KOPT-K1 (cell line): ENCODE measurements around the gene LHX5.

Experiments used
- H3K27ac ChIP-seq: fragments of 200-600 bp; sonication (generic); 2 replicates; pipeline ENCODE4 v1.5.1; 2016; ENCODE audit warnings: antibody characterized with exemption, mild to moderate bottlenecking, low read depth, low read length; ENCODE audit not compliant: poor library complexity, severe bottlenecking
- H3K36me3 ChIP-seq: fragments of 200-600 bp; sonication (generic); 2 replicates; pipeline ENCODE4 v1.5.1; 2017; ENCODE audit warnings: antibody characterized with exemption, mild to moderate bottlenecking, low read length, moderate library complexity; ENCODE audit not compliant: insufficient read depth
- H3K9me3 ChIP-seq: fragments of 200-600 bp; sonication (generic); 2 replicates; pipeline ENCODE4 v1.5.1; 2017; ENCODE audit warnings: antibody characterized with exemption, low read length, mild to moderate bottlenecking; ENCODE audit not compliant: insufficient read depth, poor library complexity, severe bottlenecking

Gene LHX5

GRCh38 chr12:113443030-113443539 lies 28.6 kb downstream of the LHX5 start:
- H3K27ac ChIP-seq, result no peak overlapping the region
- H3K9me3 ChIP-seq, result peaks cover 8% of the 10 kb centered on the region
- H3K36me3 ChIP-seq, result no peaks in the 10 kb centered on the region

- Histone ChIP-seq H3K36me3 (no peaks in the 10 kb centered on the region), H3K9me3 (peaks cover 8% of the 10 kb centered on the region), H3K27ac (no peak overlapping the region)
Measured at GRCh38 chr12:113440947-113441782, 30.5 kb downstream of the LHX5 start.

- no peak overlapping the region for H3K27ac ChIP-seq
- no peaks in the 10 kb centered on the region for H3K36me3 ChIP-seq
- H3K9me3 ChIP-seq, result peaks cover 3% of the 10 kb centered on the region
Measured at GRCh38 chr12:113440336-113440735, 31.3 kb downstream of the LHX5 start.

GRCh38 chr12:113439606-113440030 lies 32.1 kb downstream of the LHX5 start:
- Histone ChIP-seq H3K27ac (no peak overlapping the region), H3K9me3 (no peaks in the 10 kb centered on the region), H3K36me3 (no peaks in the 10 kb centered on the region)

GRCh38 chr12:113439301-113439597 lies 32.4 kb downstream of the LHX5 start:
- H3K9me3 ChIP-seq, result no peaks in the 10 kb centered on the region
- H3K27ac ChIP-seq, result no peak overlapping the region
- H3K36me3 ChIP-seq, result no peaks in the 10 kb centered on the region

GRCh38 chr12:113438523-113439300 lies 33.0 kb downstream of the LHX5 start:
- Histone ChIP-seq H3K36me3 (no peaks in the 10 kb centered on the region), H3K9me3 (no peaks in the 10 kb centered on the region), H3K27ac (no peak overlapping the region)

- H3K9me3 ChIP-seq, result no peaks in the 10 kb centered on the region
- H3K27ac ChIP-seq, result no peak overlapping the region
- H3K36me3 ChIP-seq, result no peaks in the 10 kb centered on the region
Measured at GRCh38 chr12:113437729-113438100, 34.0 kb downstream of the LHX5 start.

GRCh38 chr12:113436993-113437728 lies 34.5 kb downstream of the LHX5 start:
- H3K36me3 ChIP-seq, result no peaks in the 10 kb centered on the region
- H3K9me3 ChIP-seq, result no peaks in the 10 kb centered on the region
- no peak overlapping the region for H3K27ac ChIP-seq

- no peak overlapping the region for H3K27ac ChIP-seq
- no peaks in the 10 kb centered on the region for H3K36me3 ChIP-seq
- no peaks in the 10 kb centered on the region for H3K9me3 ChIP-seq
Measured at GRCh38 chr12:113436586-113436985, 35.1 kb downstream of the LHX5 start.

GRCh38 chr12:113435367-113435766 lies 36.3 kb downstream of the LHX5 start:
- H3K9me3 ChIP-seq, result no peaks in the 10 kb centered on the region
- H3K36me3 ChIP-seq, result no peaks in the 10 kb centered on the region
- H3K27ac ChIP-seq, result no peak overlapping the region

GRCh38 chr12:113432986-113433385 lies 38.7 kb downstream of the LHX5 start:
- no peaks in the 10 kb centered on the region for H3K36me3 ChIP-seq
- H3K27ac ChIP-seq, result no peak overlapping the region
- no peaks in the 10 kb centered on the region for H3K9me3 ChIP-seq

GRCh38 chr12:113428482-113428881 lies 43.2 kb downstream of the LHX5 start:
- H3K9me3 ChIP-seq, result no peaks in the 10 kb centered on the region
- H3K36me3 ChIP-seq, result no peaks in the 10 kb centered on the region
- no peak overlapping the region for H3K27ac ChIP-seq

GRCh38 chr12:113427882-113428281 lies 43.8 kb downstream of the LHX5 start:
- Histone ChIP-seq H3K27ac (no peak overlapping the region), H3K9me3 (no peaks in the 10 kb centered on the region), H3K36me3 (no peaks in the 10 kb centered on the region)

GRCh38 chr12:113425960-113426453 lies 45.7 kb downstream of the LHX5 start:
- Histone ChIP-seq H3K36me3 (no peaks in the 10 kb centered on the region), H3K27ac (no peak overlapping the region), H3K9me3 (no peaks in the 10 kb centered on the region)
